HEK293 (cell line): ENCODE measurements around the gene S100A16.

Source experiments
- CTCF ChIP-seq: fragments of 450-650 bp; formaldehyde crosslinking; IDR thresholded peaks from 2 replicates; pipeline ENCODE4 v1.5.1; 2016; ENCODE audit warnings: missing biosample characterization, missing genetic modification characterization
- KLF16 ChIP-seq: fragments of 450-650 bp; formaldehyde crosslinking; IDR thresholded peaks from 2 replicates; pipeline ENCODE4 v1.5.1; 2017; ENCODE audit warnings: missing biosample characterization, missing genetic modification characterization
- REST ChIP-seq: fragments of 450-650 bp; formaldehyde crosslinking; IDR thresholded peaks from 2 replicates; pipeline ENCODE4 v1.5.1; 2016; ENCODE audit warnings: missing biosample characterization, missing genetic modification characterization
- SP2 ChIP-seq: fragments of 450-650 bp; formaldehyde crosslinking; IDR thresholded peaks from 2 replicates; pipeline ENCODE4 v1.5.1; 2016; ENCODE audit warnings: missing biosample characterization, missing genetic modification characterization
- SP7 ChIP-seq: fragments of 450-650 bp; formaldehyde crosslinking; IDR thresholded peaks from 2 replicates; pipeline ENCODE4 v1.5.1; 2016; ENCODE audit warnings: missing biosample characterization, missing genetic modification characterization
- ZNF138 ChIP-seq: fragments of 450-650 bp; formaldehyde crosslinking; IDR thresholded peaks from 2 replicates; pipeline ENCODE4 v1.5.1; 2016; ENCODE audit warnings: missing biosample characterization, missing genetic modification characterization, borderline replicate concordance
- ZNF449 ChIP-seq: fragments of 450-650 bp; formaldehyde crosslinking; IDR thresholded peaks from 2 replicates; pipeline ENCODE4 v1.5.1; 2017; ENCODE audit warnings: missing biosample characterization, mild to moderate bottlenecking, missing genetic modification characterization, moderate library complexity
- ZNF560 ChIP-seq: fragments of 450-650 bp; formaldehyde crosslinking; IDR thresholded peaks from 2 replicates; pipeline ENCODE4 v1.5.1; 2017; ENCODE audit warnings: missing biosample characterization, missing genetic modification characterization, borderline replicate concordance

- TF ChIP-seq KLF16 (tag by site-specific recombination), result no peak
- no peak for TF ChIP-seq ZNF138 (tag by site-specific recombination)
- TF ChIP-seq ZNF449, result no peak
- TF ChIP-seq SP2 (tag by site-specific recombination), result no peak
- no peak for TF ChIP-seq REST (tag by site-specific recombination)
- TF ChIP-seq SP7 (tag by site-specific recombination), result no peak
- TF ChIP-seq ZNF560 (tag by site-specific recombination), result no peak
- TF ChIP-seq CTCF (tag by site-specific recombination), result no peak
Observed at GRCh38 chr1:153606194-153606593, 6.7 kb downstream of the S100A16 start.
